HuH-7 (cell line): ENCODE results near the gene PSAT1.
A peak's percentile ranks its signal among the peaks of the same experiment; 100 is the strongest.

Experiments used
- DNase-seq: peaks from one replicate; pipeline ENCODE4 v3.0.0; 2011; ENCODE audit warnings: low spot score

PSAT1 gene

GRCh38 chr9:78292716-78293497 is 4.0 kb upstream of the PSAT1 start:
- no peak for DNase-seq

GRCh38 chr9:78294290-78295176 is 2.4 kb upstream of the PSAT1 start:
- no peak for DNase-seq

GRCh38 chr9:78295177-78295575 is 1.7 kb upstream of the PSAT1 start:
- DNase-seq: no peak

- no peak for DNase-seq
These were observed 1.2 kb upstream of the PSAT1 start for GRCh38 chr9:78295731-78296130.

- DNase-seq: peak; percentile 33
These were observed 578 bp upstream of the PSAT1 start for GRCh38 chr9:78296201-78296892.

- no peak for DNase-seq
These were observed 692 bp downstream of the PSAT1 start for GRCh38 chr9:78297672-78297961.

GRCh38 chr9:78298046-78298765 is 1.3 kb downstream of the PSAT1 start:
- peak; percentile 56 for DNase-seq

- peak; percentile 38 for DNase-seq
These were observed 3.3 kb downstream of the PSAT1 start for GRCh38 chr9:78300209-78300608.

GRCh38 chr9:78301466-78301865 is 4.5 kb downstream of the PSAT1 start:
- DNase-seq: no peak

- DNase-seq: no peak
These were observed 6.6 kb downstream of the PSAT1 start for GRCh38 chr9:78303377-78304062.

GRCh38 chr9:78304357-78304756 is 7.4 kb downstream of the PSAT1 start:
- no peak for DNase-seq

GRCh38 chr9:78306222-78307076 is 9.5 kb downstream of the PSAT1 start:
- DNase-seq: no peak

GRCh38 chr9:78307360-78307759 is 10.4 kb downstream of the PSAT1 start:
- DNase-seq: no peak

GRCh38 chr9:78309066-78309465 is 12.1 kb downstream of the PSAT1 start:
- no peak for DNase-seq

GRCh38 chr9:78311075-78311474 is 14.2 kb downstream of the PSAT1 start:
- DNase-seq: no peak

- no peak for DNase-seq
These were observed 15.1 kb downstream of the PSAT1 start for GRCh38 chr9:78311886-78312524.

GRCh38 chr9:78314550-78314949 is 17.6 kb downstream of the PSAT1 start:
- DNase-seq: no peak

- no peak for DNase-seq
These were observed 18.3 kb downstream of the PSAT1 start for GRCh38 chr9:78314953-78315870.
